Subcutaneous adipose tissue (tissue), 4 donors: ENCODE data around the gene IL6ST. TPM values are rescaled to one million over a fixed set of nuclear protein-coding genes. Genes with fewer than 3 reads are reported as not detected.

Experiments used
- CTCF ChIP-seq: fragments of 450-650 bp; IDR thresholded peaks from one replicate; pipeline ENCODE4 v1.5.1; 2016; ENCODE audit warnings: low read depth, mild to moderate bottlenecking, control low read depth, antibody characterized with exemption, moderate library complexity
- total RNA-seq, 4 donors: library from RNA; depleted of rRNA; stranded (reverse); fragments of >200 nt; gene quantifications; one replicate each; pipeline ENCODE4 v1.1.0, GENCODE V29; 2016

Gene IL6ST
- total RNA-seq, 4 donors from 2014 or later, result 445 to 681 (median 552) TPM

GRCh38 chr5:55925712-55926111, 69.1 kb downstream of the IL6ST start:
- no peak for TF ChIP-seq CTCF

- TF ChIP-seq CTCF, result no peak
Observed at GRCh38 chr5:55925181-55925580, 69.6 kb downstream of the IL6ST start.

GRCh38 chr5:55924744-55925143, 70.0 kb downstream of the IL6ST start:
- TF ChIP-seq CTCF, result no peak

- no peak for TF ChIP-seq CTCF
Observed at GRCh38 chr5:55923865-55924500, 70.8 kb downstream of the IL6ST start.

GRCh38 chr5:55923177-55923771, 71.5 kb downstream of the IL6ST start:
- no peak for TF ChIP-seq CTCF

- no peak for TF ChIP-seq CTCF
Observed at GRCh38 chr5:55921617-55922016, 73.1 kb downstream of the IL6ST start.

GRCh38 chr5:55920784-55921183, 74.0 kb downstream of the IL6ST start:
- no peak for TF ChIP-seq CTCF
